Bone marrow (tissue), 2 donors: ENCODE data around the gene HES2.
"Not testable (repeated sequence)": the region's sequence is repeated elsewhere in the genome, so short reads cannot be mapped to it uniquely, and the experiment has no call there.

Source experiments
- DNase-seq, 2 donors: peaks; one replicate each; lab custom pipeline; 2025; lab: John Stamatoyannopoulos, UW

Gene HES2

DNA sequence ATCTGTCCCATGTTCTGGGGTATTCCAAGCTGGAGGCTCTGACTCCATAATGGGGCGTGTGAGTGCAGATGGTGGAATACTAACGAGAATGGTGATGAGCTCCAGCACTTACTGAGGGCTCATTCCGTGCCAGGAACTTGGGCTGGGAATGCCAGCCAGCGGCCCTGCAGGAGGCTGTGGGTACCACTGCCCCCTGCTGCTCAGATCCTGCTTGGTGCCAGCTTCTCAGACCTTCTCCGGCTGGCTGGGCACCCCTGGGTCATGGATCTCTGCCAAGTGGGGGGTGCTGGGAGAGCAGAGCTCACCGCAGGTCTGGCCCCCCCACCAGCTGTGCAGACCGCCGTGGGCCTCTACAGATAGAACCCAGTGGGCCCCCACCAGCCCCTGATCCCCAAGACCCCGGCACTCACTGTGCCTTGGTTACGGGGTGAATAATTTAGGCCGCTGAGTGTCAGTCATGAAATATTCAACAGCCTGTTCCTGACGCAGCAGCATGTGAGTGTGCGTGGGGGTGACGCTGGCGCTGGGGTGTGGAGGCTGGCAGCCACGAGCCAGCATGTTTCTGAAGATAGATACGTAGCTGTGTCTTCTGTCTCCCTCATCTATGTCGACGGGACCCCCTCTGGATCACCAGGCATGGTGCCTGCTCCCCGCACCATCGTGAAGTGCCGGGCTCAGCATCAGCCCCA lies 17.4 kb upstream of the HES2 start:
- not testable (repeated sequence) for DNase-seq

DNA sequence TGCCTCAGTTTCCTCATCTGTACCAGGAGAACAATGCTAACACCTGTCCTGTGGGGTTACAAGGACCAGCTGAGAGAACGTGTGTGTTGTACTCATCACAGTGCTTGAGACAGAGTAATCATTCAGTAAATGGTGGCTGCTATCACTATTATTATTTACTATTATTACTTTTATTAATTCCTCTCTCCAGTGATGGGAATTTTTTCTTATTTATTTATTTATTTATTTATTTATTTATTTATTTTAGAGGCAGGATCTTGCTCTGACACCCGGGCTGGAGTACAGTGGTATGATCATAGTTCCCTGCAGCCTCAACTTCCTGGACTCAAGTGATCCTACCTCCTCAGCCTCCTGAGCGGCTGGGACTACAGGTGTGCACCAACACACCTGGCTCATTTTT lies 16.6 kb upstream of the HES2 start:
- not testable (repeated sequence) for DNase-seq

DNA sequence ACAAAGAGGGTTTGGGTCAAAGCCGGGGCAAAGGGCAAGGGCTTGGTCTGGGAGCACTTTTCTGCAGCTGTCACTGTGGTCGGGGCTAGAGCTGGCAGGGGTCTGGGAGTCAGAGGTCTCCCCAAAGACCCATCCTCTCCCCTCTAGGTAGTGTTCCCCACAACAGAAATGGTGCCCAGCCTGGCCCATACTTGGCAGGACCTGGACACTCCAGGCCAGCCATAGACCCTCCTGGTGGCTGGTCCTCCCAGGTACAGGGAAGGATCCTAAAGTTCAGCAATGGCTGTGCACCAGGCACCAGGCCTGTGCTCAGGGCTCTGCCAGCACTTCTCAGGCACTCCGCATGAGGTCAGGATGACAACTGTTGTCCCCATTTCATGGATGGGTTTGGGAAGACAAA lies 15.8 kb upstream of the HES2 start:
- no peak for DNase-seq

DNA sequence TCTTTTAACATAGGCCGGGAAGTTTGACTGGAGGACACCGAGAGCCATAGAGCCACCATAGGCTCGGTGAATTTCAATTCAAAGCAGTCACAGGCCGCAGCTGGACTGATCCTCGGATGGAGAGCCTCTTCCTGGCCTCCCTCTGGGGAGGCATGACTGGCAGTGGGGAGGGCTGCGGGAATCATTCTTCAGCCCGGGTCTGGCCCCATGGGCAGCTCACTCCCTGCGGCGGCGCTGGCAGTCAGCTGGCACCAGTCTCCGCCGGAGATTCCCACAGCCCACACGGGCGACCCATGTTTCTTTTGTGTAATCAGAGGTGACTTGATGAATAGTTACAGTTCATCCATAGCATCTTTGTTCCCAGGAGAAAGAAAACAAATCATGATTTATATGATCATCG lies 15.4 kb upstream of the HES2 start:
- DNase-seq, result no peak

DNA sequence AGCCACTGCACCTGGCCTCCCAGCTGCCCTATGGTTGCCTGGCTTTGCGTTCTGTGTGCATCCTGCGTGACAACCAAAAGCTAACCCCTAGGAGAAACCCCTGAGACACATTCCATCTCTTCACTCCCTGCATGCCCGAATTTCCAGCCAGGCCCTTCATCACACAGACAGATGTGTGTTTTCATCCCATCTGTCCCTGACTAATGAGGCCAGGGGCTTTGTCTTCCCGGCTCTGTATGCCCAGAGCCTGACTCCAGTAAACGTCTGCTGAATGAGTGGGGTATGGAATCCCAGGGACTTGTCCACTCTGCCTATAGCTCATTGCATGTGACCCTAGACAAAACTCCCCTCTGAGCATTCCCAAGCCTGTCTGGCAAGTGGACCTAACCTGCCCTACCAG lies 14.5 kb upstream of the HES2 start:
- no peak for DNase-seq

DNA sequence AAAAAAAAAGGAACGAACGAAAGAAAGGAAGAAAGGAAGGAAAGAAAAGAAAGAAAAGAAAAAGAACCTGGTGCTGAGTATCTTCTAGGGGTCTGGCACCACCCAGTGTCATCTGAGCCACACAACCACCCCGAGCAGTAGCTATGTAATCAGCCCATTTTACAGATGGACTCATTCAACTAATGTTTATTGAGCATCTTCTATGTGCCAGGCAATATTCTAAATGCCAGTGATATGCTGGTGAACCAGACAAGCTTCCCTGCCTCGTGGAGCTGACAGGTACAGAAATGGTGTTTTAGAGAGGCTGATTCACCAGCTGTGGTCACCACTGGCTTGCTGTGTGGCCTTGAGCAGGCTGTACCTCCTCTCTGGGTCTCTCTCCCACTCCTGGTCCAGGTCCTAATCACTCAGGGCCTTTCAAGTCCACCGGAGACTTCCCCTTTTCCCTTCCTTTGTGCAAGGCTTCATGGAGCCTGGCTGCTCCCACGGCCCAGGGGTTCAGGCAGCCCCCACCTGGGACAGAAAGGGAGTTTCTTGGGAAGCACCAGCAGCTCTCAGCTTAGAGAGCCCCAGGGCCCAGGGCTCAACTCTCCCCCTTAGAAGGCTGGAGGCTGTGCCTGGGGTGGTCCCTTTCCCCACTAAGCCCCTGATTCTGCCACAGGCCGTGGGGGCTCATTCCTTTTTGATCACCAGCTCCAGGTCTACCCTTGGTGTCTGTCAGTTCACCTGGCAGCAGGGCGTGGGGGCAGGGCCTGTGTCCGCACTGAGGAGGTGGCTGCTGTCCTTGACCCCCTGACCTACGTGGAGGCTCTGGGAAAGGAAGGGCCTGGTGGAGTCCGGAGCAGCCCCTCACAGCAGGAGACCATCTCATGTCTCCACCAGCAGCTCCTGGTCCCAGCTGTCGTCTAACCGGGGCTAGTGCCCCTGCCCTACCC lies 12.2 kb upstream of the HES2 start:
- DNase-seq, result not testable (repeated sequence)

DNA sequence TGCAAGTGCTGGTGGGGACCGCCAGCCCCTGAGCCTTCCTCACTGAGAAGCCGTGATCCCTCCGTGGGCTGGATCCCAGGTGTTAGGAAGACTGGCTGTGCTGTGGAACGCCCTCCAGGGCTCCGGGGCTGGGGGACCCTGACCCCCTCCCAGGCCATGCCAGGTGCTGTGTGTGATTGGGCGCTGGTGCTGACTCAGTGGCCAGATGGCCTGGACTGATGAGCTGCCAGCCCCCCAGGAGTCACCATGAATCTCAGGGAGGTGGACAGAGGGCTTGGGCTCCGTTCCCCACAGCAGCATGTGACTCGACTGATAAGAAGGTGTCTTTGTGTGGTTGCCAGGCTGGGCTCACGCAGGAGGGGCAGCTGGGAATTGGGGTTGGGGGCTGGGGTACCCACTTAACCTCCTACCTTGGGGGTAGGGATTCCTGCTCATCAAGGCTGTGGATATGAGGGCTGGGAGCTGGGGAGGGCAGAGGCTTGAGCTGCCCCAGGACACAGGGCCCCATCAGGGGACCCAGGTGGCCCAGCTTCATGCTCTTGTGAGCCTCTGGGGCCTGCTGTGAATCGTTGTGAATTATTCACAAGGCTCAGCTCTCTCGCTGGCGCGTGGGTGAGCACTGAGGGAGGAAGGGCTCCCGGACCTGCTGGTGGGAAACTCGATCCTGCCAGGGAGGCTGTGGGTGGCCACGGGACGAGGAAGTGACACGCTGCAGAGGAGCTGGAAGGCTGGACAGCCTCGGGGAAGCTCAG lies 10.1 kb upstream of the HES2 start:
- not testable (repeated sequence) for DNase-seq

DNA sequence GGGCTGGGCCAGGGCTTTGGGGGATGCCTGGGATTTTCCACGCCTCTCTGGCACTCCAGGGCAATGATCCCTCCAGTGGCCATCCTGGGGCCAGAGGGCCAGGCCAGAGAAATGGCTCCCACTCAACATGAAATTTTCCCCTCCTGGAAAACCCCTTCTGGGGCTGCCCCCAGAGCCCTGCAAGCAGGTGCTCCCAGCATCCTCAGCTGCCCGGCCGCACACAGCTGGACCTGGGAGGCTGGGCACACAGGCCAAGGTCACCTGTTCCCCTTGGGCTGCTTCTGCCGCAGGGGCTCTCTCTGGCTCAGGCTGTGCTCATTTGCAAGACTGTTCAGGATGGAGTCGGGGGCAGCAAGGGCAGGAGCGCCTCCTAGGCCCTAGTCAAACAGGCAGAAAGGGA lies 8.7 kb upstream of the HES2 start:
- not testable (repeated sequence) for DNase-seq

DNA sequence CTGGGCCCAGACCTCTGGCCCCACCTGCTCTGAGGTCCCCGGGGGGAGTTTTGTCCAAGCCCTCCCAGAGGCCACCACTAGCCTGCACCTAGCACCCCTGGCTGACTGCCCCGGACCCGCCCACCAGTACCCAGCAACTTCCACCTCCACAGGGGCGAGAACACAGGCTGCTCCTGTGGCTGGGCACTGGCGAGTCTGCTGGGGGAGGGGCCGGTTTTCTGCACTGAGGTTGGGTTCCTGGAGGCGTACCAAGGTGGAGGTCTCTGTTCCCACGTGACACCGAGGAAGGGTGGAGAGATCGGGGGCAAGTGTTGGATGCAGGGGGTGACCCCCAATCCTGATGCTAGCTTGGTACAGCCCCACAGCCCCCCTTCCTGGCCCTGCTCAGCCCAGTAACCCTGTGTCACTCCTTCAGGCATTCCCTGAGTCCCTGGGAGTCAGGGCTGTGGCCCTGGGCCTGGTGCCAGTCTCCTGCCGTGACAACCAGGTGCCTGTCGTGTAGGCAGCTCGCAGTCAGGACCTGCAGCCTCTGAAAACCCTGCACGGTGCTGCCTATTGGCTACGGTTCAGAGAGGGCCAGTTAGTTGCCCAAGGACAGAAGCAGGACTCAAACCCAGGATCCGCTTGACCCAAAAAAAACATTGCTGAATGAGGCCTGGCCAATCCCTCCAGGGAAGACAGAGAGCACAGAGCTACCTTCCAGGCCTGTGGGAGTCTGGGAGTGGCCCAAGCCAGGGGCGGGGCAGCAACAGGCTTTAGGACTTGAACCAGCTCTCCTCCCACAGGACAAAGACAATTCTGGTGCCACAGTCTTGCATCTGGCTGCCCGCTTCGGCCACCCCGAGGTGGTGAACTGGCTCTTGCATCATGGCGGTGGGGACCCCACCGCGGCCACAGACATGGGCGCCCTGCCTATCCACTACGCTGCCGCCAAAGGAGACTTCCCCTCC lies 8.0 kb upstream of the HES2 start:
- no peak for DNase-seq

DNA sequence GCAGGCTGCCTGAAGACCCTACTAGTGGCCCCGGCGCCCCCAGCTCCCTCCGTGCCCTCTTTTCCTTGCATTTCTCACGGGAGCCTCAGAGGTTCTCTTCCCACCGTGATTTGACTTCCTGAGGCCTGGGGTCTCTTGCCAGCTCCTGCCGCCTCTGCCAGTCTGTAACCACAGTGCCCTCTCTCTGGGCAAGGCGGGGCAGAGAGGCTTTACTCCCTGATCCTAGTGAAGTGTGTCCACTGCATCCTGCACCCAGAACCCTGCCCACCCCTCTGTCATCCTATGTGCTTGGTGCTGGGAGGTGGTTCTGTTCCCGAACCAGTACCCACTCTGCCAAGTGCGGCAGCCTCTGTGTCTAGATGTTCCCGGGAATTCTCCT lies 7.2 kb upstream of the HES2 start:
- DNase-seq, result no peak

DNA sequence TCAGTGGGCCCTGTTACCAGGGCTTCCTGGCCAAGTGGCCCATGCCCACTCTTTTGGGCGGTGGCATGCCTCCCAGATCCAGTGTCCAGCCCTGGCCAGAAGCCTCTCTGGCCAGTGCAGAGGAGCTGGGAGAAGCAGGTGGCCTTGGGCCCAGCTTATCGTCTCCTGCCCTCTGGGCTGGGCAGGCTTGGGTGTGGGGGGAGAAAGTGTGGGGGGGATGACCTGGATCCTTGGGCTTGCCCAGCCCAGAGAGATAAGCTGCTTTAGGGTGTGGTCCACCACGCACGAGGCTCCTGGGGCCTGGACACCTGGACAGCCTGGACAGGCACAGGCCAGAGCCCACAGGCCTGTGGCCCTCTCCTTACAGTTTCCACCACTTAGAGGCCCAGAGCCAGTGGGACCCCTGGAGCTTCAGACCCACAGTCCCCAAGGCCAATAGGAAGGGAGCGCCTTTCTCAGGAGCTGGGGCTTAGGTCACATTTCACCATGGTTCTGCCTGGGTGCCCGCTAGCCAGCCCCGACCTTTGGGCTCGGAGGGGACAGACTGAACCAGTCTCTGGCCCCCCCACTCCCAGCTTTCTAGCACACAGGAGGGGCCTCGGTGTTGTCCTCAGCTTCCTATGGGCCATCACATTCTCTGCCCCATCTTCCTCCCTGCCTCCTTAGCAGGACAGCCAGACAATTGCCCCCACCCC lies 6.7 kb upstream of the HES2 start:
- DNase-seq, result no peak

DNA sequence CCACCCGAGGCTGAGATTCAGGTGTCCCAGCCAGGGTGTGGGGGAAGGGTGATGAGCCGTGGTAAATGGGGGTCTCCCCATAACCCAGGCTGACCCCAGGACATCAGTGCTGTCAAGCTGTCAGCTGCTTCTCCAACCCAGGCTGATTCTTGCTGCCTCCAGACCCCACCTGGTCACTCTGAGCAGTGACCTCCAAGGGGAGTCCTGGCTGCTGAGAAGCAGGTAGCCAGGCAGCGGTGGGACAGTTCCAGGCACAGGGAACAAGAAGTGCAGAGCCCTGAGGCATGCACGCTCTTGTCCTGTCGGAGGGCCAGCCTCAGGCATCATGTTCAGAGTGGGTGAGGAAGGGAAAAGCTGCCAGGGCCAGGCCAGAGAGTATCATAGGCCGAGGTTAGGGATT lies 5.9 kb upstream of the HES2 start:
- no peak for DNase-seq

DNA sequence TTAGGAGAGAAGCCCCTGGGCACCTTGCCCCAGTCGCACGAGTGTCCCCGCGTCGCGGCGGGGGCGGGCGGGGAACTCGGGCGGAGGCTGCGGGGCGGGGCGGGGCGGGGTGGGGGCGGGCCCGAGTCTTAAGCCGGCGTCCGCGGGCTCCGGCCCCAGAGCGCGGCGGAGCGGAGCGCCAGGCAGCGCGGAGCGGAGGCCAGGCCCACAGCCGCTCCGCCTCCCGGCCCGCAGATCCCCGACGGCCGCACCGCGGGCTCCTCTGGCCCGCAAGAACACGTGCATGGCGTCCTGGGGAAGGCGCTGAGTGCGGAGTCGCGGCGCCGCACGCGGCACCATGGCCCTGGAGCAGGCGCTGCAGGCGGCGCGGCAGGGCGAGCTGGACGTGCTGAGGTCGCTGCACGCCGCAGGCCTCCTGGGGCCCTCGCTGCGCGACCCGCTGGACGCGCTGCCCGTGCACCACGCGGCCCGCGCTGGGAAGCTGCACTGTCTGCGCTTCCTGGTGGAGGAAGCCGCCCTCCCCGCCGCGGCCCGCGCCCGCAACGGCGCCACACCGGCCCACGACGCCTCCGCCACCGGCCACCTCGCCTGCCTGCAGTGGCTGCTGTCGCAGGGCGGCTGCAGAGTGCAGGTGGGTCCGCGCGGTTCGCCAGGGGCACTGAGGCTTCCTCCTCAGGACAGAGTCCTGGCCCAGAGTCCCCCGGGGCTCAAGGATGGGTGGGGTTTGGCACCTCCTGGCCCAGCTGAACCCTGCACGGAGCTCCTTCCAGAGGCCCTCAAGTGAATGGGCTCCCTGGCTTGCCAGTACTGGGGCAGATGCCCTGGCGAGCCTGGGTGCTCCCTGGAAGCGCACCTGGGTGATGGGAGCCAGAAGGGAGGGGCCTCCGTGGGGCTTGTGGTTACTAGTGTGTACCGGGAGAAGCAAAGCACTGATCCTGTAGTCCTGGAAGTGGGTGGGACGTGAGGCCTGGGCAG lies 5.2 kb upstream of the HES2 start, which contains the start of gene ESPN:
Gene ESPN (plus strand): TSS at position 158 of the 975 bp plus-strand sequence. CDS start 180 bp downstream, at position 338.
- DNase-seq, result no peak

DNA sequence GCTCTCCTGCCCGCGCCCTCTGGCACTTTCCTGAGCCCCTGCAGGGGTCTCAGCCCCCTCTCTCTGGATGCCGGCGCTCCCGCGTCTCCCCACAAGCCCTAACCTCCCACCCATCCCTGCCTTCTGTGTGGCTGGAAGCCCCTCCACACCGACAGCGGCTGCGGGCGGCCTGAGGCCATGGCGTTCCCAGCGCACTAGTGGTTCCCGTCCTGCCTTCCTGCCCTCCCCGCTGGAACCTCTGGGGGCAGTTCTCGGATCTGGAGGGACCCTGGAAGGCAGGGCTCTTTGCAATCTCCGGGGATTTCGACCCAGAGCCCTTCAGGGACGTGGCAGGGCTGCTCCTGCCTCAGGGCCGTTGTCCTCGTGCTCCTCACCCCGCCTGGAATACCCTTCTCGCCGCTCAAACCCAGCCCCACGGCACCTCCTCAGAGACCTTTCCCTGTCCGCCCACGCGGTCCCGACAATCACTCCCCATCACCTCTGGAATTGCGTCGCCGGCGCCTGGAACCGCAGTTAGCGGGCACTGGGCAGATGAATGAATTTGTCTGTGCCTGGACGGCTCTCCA lies 4.4 kb upstream of the HES2 start:
- DNase-seq, result no peak

DNA sequence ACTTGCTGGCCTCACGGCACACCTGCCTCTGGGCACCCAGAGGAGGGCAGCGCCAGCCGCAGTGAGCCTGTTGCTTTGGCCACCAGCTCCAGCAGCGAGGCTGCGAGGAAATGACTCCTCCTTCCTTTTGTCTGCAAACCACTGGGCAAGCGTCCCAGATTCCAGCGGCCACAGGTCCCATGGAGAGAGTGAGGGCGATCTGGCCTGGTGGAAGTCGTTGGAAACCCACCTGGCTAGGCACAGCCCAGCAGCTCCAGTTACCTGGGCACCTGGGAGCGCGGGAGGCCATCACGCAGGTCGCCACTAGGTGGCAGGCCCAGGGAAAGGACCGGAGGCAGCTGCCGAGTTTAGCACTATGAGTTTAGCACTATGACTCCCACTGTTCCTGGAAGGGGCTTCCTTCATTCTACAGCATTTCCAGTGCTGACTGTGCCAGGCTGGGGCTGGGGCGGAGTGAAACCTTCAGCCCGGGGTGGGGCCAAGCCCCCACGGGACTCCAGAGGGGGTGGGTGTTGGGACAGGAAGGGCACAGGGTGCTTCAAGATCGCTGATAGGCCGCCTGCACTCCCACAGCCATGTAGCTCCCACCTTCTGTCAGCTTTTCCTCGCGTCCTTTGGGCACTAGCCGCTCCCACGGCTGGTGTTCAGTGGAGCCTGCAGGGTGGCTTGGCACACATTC lies 3.7 kb upstream of the HES2 start:
- DNase-seq, result no peak

DNA sequence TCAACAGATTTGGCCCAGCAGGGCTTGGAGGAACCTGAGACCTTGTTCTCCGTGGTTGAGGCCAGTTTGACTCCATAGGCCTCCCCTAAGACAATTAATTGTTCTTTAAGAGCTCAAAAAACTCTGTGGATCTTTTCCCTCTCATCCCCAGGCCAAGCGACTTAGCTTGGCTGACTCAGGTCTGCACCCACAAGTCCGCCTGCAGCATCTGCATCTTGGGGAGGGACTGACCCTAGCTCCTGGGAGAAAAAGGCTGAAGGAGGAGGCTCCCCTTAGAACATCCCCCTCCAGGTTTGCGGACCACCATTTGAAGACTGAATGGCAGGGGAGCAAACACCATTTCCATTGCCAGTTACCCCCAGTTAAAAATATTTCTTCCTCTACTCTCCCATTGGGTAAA lies 1.5 kb upstream of the HES2 start:
- no peak for DNase-seq

DNA sequence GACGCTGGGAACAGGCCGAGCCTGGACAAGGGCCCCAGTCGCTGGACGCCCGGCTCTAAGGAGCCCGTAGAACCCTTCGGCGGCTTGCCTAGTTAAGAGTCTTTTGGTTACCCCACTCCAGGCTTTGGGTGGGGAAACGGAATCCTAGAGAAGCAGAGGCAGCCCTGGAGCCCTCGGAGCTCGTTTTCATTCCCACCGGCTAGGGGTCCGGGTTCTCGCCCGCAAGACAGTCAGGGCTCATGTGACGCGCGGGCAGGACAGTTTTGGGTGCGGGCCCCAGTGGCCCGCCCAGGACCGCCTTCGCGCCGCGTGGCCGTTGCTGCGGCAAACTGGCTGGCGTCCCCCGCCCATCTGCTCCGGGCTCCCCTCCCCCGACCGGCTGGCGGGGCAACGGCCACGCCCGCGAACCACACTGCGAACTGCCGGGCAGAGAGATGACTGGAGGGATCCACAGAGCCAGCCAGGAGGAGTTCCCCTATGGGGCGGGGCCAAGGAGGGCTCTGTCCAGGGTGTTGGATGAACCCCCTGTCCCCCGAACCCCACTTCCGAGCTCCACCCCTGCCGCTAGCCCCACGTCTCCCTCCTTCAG lies 829 bp upstream of the HES2 start:
- no peak for DNase-seq

DNA sequence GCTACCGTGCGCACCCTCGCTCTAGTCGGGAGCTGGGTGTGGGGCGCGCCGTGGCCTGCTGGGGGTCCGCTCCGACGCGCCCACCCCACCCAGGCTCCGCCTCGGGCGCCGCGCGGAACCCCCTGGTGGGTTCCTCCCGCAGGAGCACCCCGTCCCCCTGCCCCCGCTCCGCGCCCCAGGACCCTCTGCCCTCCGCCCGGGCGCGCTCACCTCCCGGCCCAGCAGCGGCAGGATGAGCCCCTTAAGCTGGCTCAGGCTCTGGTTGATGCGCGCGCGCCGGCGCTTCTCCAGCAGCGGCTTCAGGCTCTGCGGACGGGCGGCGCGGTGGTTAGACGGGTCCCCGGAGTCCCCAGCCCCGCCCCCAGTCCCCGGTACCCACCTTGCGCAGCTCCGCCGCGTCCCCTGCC lies 319 bp downstream of the HES2 start:
- no peak for DNase-seq
